GM23338 (cell line): ENCODE measurements around the gene AGBL4. TPM values are rescaled to one million over a fixed set of nuclear protein-coding genes. Genes with fewer than 3 reads are reported as not detected.

Source experiments
- ATAC-seq: fragments of 200-7000 bp; cut with Tn5 transposase; 3 replicates; pipeline ENCODE4 v1.9.1; 2020
- DNase-seq: peaks from one replicate; pipeline ENCODE4 v3.0.0-alpha.2; 2015; ENCODE audit warnings: low spot score
- H2AFZ ChIP-seq: fragments of 200-600 bp; sonication (generic); 2 replicates; pipeline ENCODE4 v1.8.0; 2016; ENCODE audit warnings: antibody characterized with exemption, mild to moderate bottlenecking, moderate library complexity
- H3F3A ChIP-seq: fragments of 200-600 bp; sonication (generic); replicated peaks from 2 replicates; pipeline ENCODE4 v1.8.0; 2017; ENCODE audit warnings: antibody characterized with exemption, mixed run types, low read depth
- H3K27ac ChIP-seq: fragments of 200-600 bp; sonication (generic); 2 replicates; pipeline ENCODE4 v1.6.1; 2016; ENCODE audit warnings: low read depth
- H3K27me3 ChIP-seq: fragments of 200-600 bp; sonication (generic); 2 replicates; pipeline ENCODE4 v1.8.0; 2016; ENCODE audit warnings: mild to moderate bottlenecking, mixed run types, moderate library complexity; ENCODE audit not compliant: insufficient read depth
- H3K36me3 ChIP-seq: fragments of 200-600 bp; sonication (generic); 2 replicates; pipeline ENCODE4 v1.8.0; 2016; ENCODE audit warnings: mild to moderate bottlenecking; ENCODE audit not compliant: insufficient read depth
- H3K4me1 ChIP-seq: fragments of 200-600 bp; sonication (generic); 2 replicates; pipeline ENCODE4 v1.8.0; 2016; ENCODE audit warnings: mild to moderate bottlenecking, moderate library complexity; ENCODE audit not compliant: insufficient read depth
- H3K4me2 ChIP-seq: fragments of 200-600 bp; sonication (generic); 2 replicates; pipeline ENCODE4 v1.7.1; 2017; ENCODE audit warnings: mixed run types
- H3K4me3 ChIP-seq: fragments of 200-600 bp; sonication (generic); 2 replicates; pipeline ENCODE4 v1.6.1; 2016; ENCODE audit warnings: mixed run types
- H3K79me2 ChIP-seq: fragments of 200-600 bp; sonication (generic); replicated peaks from 2 replicates; pipeline ENCODE4 v1.8.0; 2017; ENCODE audit warnings: mild to moderate bottlenecking; ENCODE audit not compliant: insufficient read depth
- H3K9me2 ChIP-seq: fragments of 200-600 bp; sonication (generic); 2 replicates; pipeline ENCODE4 v1.8.0; 2017; ENCODE audit not compliant: insufficient read depth
- H4K20me1 ChIP-seq: fragments of 200-600 bp; sonication (generic); replicated peaks from 2 replicates; pipeline ENCODE4 v1.8.0; 2017; ENCODE audit warnings: mild to moderate bottlenecking; ENCODE audit not compliant: insufficient read depth
- H3K27ac Mint-ChIP-seq: 2 replicates; pipeline ENCODE4 v1.8.0; 2020; ENCODE audit warnings: inconsistent platforms, mild to moderate bottlenecking, moderate library complexity, mixed read lengths
- H3K27me3 Mint-ChIP-seq: 3 replicates; pipeline ENCODE4 v1.8.0; 2022; ENCODE audit warnings: low read depth, mild to moderate bottlenecking, moderate library complexity, mixed read lengths, inconsistent platforms; ENCODE audit not compliant: insufficient read depth, poor library complexity
- H3K36me3 Mint-ChIP-seq: 3 replicates; pipeline ENCODE4 v1.8.0; 2021; ENCODE audit warnings: low read depth, mild to moderate bottlenecking, inconsistent platforms, moderate library complexity, mixed read lengths
- H3K4me1 Mint-ChIP-seq: 3 replicates; pipeline ENCODE4 v1.8.0; 2020; ENCODE audit warnings: mild to moderate bottlenecking, inconsistent platforms, mixed read lengths
- H3K4me3 Mint-ChIP-seq: 3 replicates; pipeline ENCODE4 v1.8.0; 2021; ENCODE audit warnings: moderate library complexity, mild to moderate bottlenecking, inconsistent platforms, mixed read lengths
- H3K9me3 Mint-ChIP-seq: 3 replicates; pipeline ENCODE4 v1.8.0; 2020; ENCODE audit warnings: moderate library complexity, mild to moderate bottlenecking, inconsistent platforms, mixed read lengths
- CREB1 ChIP-seq: fragments of 250-450 bp; sonication (Bioruptor Pico); IDR thresholded peaks from 2 replicates; pipeline ENCODE4 v1.5.0; 2020; ENCODE audit warnings: low read depth, mild to moderate bottlenecking, moderate library complexity
- CTCF ChIP-seq, 2 experiments: fragments of 200-600 bp in 1 of 2; sonication (generic) in 1 of 2; conservative IDR thresholded peaks; 2 replicates each; pipeline versions ENCODE4 v1.5.1 to v1.6.1; 2016 to 2017; ENCODE audit warnings: antibody characterized with exemption in 2 of 2, low read depth in 2 of 2, mild to moderate bottlenecking in 2 of 2, moderate library complexity in 1 of 2
- ETS1 ChIP-seq: IDR thresholded peaks from 2 replicates; pipeline ENCODE4 v1.6.1; 2016; ENCODE audit warnings: antibody characterized with exemption
- EZH2 ChIP-seq: fragments of 200-600 bp; sonication (generic); IDR thresholded peaks from one replicate; pipeline ENCODE4 v1.8.0; 2017; ENCODE audit warnings: antibody characterized with exemption, mild to moderate bottlenecking, low read depth; ENCODE audit not compliant: unreplicated experiment
- EZH2phosphoT487 ChIP-seq: fragments of 200-600 bp; sonication (generic); IDR thresholded peaks from one replicate; pipeline ENCODE4 v1.8.1; 2018; ENCODE audit warnings: antibody characterized with exemption; ENCODE audit not compliant: unreplicated experiment
- JUNB ChIP-seq: IDR thresholded peaks from one replicate; pipeline ENCODE4 v1.6.1; 2016; ENCODE audit warnings: antibody characterized with exemption; ENCODE audit not compliant: unreplicated experiment
- NANOG ChIP-seq: IDR thresholded peaks from 2 replicates; pipeline ENCODE4 v1.6.1; 2016; ENCODE audit warnings: antibody characterized with exemption, borderline replicate concordance
- POLR2AphosphoS5 ChIP-seq: IDR thresholded peaks from 2 replicates; pipeline ENCODE4 v1.6.1; 2016; ENCODE audit warnings: antibody characterized with exemption, low read depth
- STAT1 ChIP-seq: IDR thresholded peaks from one replicate; pipeline ENCODE4 v1.6.1; 2016; ENCODE audit warnings: antibody characterized with exemption; ENCODE audit not compliant: unreplicated experiment
- ZNF114 ChIP-seq: fragments of 250-450 bp; sonication (Bioruptor Pico); IDR thresholded peaks from 2 replicates; pipeline ENCODE4 v1.5.0; 2020; ENCODE audit warnings: mild to moderate bottlenecking, moderate library complexity
- ZNF331 ChIP-seq: fragments of 250-450 bp; sonication (Bioruptor Pico); IDR thresholded peaks from 2 replicates; pipeline ENCODE4 v1.5.0; 2020; ENCODE audit warnings: low read depth, mild to moderate bottlenecking, moderate library complexity
- ZNF462 ChIP-seq: fragments of 250-450 bp; sonication (Bioruptor Pico); IDR thresholded peaks from 2 replicates; pipeline ENCODE4 v1.5.0; 2020; ENCODE audit warnings: mild to moderate bottlenecking, moderate library complexity
- polyA plus RNA-seq: library from polyadenylated mRNA; unstranded; fragments of >200 nt; fragmentation: Nextera tagmentation; extraction: Ambion mirVana; gene quantifications from 2 replicates; pipeline ENCODE4 v1.2.1, GENCODE V29; 2016
- total RNA-seq: library from RNA; depleted of rRNA; stranded (reverse); fragments of >200 nt; shearing (Covaris generic); gene quantifications from 2 replicates; pipeline ENCODE4 v1.2.3, GENCODE V29; 2014
- TF ChIP-seq, protein P1 (sequence below): IDR thresholded peaks from one replicate; pipeline ENCODE4 v1.6.1; 2018; ENCODE audit warnings: antibody characterized with exemption; ENCODE audit not compliant: unreplicated experiment

Gene AGBL4
- total and polyA plus RNA-seq, 2 experiments from 2014 or later, result 0.91 to 1.5 TPM

DNA sequence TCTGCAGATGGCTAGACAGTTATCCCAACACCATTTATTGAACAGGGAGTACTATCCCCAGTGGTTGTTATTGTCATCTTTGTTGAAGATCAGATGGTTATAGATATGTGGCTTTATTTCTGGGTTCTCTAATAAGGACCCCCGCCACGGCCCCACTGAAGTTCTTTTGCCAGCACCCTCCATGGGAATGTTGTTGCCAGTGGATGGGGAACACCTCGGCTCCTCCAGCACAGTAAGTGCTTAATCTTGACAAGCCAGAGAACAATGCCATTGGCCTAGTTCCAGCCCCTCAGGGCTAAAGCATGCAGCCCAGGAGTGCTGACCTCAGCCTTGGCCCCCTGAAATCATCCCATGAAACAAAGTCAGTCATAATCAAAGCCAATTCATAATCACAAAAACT is 337.6 kb downstream of the AGBL4 start:
- no peak overlapping the region for H3K27ac ChIP-seq
- no peak overlapping the region for H2AFZ ChIP-seq
- Mint-ChIP-seq H3K27me3 (no peaks in the 10 kb centered on the region), H3K27ac (no peak overlapping the region), H3K9me3 (peaks cover 93% of the 10 kb centered on the region), H3K4me3 (no peak overlapping the region), H3K36me3 (peaks cover 11% of the 10 kb centered on the region), H3K4me1 (no peaks in the 10 kb centered on the region)
- no peak overlapping the region for H3K4me2 ChIP-seq
- DNase-seq (no peak), ATAC-seq (no peak)
- no peaks in the 10 kb centered on the region for H3F3A ChIP-seq
- no peak overlapping the region for H3K4me3 ChIP-seq
- TF ChIP-seq STAT1, result no peak
- TF ChIP-seq NANOG, result no peak
- no peak for TF ChIP-seq POLR2AphosphoS5
- TF ChIP-seq CREB1, result no peak
- no peak for TF ChIP-seq ZNF114
- no peak for TF ChIP-seq ZNF462 (CRISPR knock-in tag)
- TF ChIP-seq JUNB, result no peak
- no peak for TF ChIP-seq EZH2
- no peak for TF ChIP-seq ZNF331 (CRISPR knock-in tag)
- TF ChIP-seq EZH2phosphoT487, result no peak
- TF ChIP-seq, protein P1, sequence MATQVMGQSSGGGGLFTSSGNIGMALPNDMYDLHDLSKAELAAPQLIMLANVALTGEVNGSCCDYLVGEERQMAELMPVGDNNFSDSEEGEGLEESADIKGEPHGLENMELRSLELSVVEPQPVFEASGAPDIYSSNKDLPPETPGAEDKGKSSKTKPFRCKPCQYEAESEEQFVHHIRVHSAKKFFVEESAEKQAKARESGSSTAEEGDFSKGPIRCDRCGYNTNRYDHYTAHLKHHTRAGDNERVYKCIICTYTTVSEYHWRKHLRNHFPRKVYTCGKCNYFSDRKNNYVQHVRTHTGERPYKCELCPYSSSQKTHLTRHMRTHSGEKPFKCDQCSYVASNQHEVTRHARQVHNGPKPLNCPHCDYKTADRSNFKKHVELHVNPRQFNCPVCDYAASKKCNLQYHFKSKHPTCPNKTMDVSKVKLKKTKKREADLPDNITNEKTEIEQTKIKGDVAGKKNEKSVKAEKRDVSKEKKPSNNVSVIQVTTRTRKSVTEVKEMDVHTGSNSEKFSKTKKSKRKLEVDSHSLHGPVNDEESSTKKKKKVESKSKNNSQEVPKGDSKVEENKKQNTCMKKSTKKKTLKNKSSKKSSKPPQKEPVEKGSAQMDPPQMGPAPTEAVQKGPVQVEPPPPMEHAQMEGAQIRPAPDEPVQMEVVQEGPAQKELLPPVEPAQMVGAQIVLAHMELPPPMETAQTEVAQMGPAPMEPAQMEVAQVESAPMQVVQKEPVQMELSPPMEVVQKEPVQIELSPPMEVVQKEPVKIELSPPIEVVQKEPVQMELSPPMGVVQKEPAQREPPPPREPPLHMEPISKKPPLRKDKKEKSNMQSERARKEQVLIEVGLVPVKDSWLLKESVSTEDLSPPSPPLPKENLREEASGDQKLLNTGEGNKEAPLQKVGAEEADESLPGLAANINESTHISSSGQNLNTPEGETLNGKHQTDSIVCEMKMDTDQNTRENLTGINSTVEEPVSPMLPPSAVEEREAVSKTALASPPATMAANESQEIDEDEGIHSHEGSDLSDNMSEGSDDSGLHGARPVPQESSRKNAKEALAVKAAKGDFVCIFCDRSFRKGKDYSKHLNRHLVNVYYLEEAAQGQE, result no peak
- no peak for TF ChIP-seq ETS1
- no peak for TF ChIP-seq CTCF (conservative IDR thresholded peaks at IDR 0.05; ENCODE audit: low read depth in 2 of 2)
- H3K79me2 ChIP-seq, result no peaks in the 10 kb centered on the region
- H3K36me3 ChIP-seq, result peaks cover 7% of the 10 kb centered on the region; the same call in 1 of the 2 replicates
- no peaks in the 10 kb centered on the region for H3K27me3 ChIP-seq
- H3K4me1 ChIP-seq, result no peaks in the 10 kb centered on the region
- no peaks in the 10 kb centered on the region for H4K20me1 ChIP-seq
- H3K9me2 ChIP-seq, result no peaks in the 10 kb centered on the region
